SK-N-DZ (cell line): ENCODE results near the gene PARVA.

Experiments used
- DNase-seq: peaks from one replicate; pipeline ENCODE4 v3.0.0-alpha.2; 2015; ENCODE audit warnings: low spot score

PARVA gene

DNA sequence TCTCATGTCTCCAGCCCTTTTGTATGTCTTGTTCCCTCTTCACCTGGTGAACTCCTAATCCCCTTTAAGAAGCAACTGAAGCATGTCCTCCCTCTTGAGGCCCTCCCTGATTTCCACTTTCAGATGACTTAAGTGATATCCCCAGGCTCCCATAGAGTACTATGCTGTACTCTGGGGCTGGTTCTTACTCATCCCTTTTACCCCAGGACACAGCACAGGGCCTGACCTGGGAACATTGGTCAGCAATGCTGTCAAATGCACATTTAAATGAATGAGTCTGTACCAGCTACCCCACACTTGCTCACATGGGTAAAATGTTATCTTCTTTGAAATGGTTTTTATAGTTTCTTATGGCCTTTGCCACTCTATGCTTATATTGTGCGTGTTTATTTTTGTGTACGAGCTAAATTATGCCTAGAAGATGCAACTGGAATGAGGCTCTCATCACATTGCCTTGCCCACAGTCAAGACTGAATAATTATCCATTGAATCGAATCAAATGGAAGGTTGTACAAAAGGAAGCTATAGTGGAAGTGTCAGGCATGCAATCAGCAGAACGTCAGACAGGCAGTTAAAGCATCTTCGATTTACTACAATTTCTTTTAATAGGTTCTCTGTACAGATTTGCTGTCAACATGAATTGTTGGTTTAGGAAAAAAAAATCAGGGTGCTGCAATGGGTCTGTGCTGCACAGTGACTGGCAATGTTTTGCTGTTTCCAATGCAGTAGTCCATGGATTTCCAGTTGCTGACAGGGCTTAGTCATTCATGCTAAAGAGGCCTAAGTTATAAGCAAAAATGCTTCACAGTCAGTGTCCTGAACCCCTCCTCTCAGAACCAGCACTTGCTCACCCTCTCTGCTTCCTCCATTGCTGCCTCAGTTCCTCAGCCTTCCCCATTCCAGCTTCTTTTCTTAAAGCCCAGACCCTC, 79.5 kb downstream of the PARVA start:
- no peak for DNase-seq

DNA sequence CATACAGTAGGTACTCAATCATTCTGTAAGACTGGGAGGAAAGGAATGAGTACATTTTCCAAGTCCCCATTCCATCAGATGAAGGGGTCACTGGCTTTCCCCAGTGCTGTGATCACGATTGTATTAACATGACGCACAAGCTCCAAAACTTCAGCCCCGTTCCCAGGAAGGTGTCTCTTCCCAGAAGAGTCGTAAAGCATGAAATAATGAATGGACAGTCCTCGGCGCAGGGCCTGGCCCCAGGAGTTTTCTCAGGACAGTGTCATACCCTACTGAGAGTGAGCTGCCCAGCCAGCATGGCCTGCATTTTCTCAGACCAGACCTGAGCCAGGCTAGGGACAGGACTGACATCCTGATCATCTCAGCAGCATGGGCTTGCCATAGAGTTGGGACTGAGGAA, 80.7 kb downstream of the PARVA start:
- DNase-seq = no peak

DNA sequence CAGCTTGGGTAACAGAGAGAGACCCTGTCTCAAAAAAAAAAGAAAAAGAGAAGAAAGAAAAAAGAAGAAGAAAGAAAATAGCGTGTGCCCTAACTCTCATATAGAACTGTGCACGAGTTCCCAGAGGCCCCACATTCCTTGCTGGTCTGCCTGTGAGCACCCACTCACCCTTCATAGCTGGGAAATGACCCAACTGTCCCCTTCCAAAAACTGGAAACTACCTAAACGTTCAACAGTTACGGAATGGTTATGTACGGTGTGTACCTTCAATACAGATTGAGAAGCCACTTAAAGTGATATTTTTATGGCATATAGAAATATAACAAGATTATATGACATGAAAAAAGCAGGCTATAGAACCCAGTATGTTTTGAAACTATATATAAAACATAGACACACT, 82.0 kb downstream of the PARVA start:
- no peak for DNase-seq

DNA sequence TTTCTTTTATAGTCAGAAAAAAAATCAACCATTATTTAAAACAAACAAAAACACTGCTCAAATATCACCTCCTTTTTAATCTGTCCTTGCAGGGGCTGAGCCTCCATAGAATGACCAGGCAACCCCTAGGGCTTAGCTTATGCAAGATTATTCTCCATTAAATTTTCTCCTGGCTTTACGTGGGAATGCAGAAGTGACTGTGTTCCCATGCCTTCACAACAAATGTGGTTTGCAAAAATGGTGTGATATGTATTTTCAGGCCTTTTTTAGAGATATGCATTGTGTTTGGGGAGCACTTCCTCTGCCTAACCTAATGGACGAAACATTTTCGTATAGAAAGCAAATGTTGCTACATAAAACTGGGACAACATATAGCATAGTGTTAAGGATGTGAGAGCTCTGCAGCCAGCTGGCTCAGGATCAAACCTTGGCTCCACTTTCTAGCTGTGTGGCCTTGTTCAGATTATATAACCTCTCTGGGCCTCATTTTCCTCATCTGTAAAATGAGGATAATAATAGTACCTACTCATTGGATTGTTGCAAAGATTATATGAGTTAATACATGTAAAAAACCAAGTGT, 82.6 kb downstream of the PARVA start:
- no peak for DNase-seq

DNA sequence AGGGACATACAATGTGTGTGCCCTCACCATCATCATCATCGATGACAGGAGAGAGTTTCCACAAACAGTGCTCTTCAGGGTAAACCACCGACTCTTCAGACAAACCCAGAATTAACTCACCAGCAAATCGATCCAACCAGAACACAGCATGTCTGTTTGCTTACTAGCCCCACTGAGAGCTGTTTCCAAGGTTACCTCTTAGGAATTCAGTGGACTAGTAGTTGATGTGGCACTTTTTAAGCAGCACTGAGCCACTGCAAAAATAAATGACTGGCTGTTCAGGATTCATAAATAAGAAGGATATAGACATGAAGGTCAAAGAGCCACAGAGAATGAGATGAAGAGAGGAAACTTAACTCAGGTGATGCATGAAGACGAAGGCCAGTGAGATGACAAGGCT, 83.1 kb downstream of the PARVA start:
- DNase-seq = no peak

DNA sequence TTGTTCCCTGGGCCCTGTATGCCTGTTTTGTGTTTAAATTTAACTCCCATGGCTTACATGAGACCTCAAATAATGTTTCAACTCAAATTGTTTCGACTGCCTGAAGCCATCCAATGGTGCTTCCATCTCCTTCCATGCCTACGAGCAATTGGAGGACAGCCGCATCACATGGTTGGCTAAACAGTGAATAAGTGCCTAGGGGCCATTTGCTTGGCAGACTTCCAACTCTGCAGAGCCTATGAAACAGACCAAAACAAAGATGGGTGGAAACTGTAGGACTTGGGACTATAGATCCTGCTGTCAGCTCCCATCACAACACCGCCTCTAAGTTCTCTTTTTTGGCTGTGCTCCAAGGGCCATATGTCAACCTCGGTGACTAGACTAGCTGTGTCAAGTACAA, 84.1 kb downstream of the PARVA start:
- no peak for DNase-seq

DNA sequence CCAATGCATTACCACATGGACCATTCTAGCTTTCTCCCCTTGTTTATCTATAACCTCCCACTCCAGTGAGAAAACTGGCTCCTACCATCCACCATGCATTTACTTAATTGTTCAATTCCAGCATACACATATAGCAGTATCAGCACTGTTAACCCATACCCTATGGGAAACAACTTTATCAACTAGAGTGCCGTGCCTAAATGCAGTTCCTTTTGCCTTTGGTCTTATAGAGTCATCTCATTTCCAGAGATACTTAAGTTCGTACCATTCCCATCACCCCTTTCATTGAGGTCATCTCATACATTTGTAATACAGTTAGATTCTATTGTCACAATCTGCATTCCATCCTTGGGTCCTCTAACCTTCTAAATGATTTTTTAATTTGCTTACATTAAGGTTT, 86.9 kb downstream of the PARVA start:
- no peak for DNase-seq

DNA sequence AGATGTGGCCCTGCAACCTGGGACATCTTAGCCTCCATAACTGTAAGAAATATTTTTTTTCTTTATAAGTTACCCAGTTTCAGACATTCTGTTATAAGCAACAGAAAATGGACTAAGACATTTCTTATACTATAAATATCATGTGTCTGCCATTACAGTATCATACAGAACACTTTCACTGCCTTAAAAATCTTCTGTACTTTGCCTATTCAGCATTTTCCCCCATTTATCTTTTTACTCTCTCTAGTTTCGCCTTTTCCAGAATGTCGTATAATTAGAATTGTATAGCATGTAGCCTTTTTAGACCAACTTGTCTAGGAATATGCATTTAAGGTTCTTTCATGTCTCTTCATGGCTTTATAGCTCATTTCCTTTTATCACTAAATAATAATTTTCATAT, 88.0 kb downstream of the PARVA start:
- no peak for DNase-seq

DNA sequence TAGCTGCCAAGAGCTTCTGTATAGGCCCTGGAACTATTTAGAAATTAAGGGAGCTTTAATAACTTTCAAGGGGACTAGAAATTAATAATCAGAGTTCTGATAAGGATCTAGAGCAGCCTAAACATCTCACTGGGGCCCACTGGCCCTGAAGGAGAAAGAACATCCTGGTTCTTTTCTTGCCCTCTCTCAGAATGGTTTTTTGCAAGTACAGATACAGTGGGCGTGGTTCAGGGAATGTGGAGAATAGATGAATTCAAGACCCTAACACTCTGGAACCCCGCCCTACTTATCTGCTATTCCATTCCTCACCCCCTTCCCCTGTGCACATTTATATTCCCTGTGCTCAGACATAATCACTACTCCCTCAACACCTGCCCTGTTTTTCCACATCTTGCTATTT, 90.2 kb downstream of the PARVA start:
- no peak for DNase-seq

DNA sequence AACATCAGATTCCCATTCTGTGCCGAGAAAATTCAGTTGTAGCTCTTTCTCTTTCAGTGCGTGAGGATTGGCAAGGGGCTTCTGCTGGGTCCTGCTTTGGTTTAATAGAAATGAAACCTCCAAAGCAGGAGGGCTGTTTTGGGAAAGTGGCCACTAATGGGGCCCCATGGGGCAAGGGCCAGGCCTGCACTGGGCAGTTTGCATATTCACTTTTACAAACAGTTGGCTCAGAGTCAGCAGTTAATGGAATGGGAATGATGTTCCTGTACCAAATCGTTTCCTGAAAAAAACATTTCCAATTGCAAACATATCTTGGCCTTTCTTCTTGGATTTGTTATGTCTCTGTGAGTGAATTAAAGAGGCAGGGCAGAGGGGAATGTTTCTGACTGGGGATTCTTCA, 92.1 kb downstream of the PARVA start:
- DNase-seq = no peak

DNA sequence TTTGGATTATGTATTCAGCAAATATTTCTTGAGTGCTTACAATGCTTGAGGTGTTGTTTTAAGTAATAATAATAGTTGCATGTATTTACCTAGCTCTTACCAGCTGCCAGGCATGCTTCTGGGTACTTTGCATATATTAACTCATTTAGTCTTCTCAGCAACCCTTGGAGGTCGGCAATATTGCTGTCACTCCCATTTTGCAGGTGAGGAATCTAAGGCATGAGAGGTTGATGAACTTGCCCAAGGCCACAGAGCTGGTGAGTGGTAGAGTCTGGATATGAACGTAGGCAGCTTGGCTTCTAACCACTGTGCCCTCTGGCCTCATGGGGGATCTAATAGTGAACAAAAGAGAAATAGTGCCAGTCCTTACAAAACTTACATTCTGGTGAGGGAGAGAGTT, 92.9 kb downstream of the PARVA start:
- no peak for DNase-seq

DNA sequence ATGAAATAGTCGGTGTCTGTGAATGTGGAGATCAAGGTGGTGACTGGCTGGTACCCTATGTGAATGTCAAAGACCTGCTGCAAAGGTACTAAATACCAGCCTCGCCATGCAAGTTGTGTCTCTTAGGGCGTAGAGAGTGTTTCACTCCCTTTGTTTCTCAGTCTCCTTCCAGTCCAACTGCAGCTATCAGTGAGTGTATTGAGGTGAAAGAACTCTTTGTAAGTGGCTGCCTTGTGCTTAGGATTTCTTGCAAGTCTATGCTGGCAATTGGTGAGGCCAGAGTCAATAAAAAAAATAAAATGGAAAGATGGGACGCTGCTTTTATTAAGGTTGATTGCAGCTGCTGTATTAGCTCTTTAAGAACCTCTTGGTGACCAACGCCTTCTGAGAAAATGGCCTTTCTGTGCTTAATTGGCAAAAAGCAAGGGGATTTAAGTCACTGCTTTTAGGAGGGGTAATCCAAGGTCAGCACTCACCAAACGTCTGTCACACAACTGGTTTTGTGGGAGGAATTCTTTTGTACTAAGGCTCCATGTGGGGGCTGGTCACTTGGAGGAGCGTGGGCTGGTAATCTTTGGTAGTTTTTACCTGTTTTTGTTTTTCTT, 95.1 kb downstream of the PARVA start:
- no peak for DNase-seq

DNA sequence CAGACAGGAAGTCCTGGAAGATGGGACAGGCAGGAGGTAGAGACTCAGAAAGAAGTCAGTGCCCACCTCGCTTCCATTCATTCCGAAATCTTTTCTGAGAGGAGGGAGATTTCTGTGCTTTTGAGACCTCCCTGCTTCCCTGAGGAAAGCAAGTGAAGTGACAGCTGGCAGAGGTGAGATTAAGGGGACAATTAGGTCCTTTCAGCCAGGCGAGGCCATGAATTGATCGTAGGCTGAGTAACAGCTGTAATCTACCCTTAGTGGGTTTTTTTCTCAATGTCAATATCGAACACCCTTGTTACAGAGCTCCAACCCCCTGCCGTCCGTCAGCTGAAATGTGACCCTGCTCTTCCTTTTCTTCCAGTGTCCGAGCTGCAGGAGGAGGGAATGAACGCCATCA, 96.0 kb downstream of the PARVA start:
- DNase-seq = no peak

DNA sequence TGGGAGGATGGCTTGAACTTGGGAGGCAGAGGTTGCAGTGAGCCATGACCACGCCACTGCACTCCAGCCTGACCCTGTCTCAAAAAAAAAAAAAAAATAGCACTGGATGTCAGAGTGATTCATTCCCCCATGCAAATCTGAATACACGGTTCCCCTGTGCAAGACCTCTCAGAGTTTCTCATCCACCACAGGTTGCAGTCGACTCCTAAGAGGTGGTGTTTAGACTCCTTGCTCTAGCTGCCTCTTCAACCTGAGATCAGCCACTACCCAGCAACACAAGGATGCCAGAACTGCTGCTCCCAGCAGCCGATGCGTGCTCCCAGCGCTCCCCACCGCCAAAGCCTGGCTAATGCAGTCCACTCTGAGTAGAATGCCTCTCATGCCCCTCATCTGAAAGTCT, 97.5 kb downstream of the PARVA start:
- DNase-seq = no peak

DNA sequence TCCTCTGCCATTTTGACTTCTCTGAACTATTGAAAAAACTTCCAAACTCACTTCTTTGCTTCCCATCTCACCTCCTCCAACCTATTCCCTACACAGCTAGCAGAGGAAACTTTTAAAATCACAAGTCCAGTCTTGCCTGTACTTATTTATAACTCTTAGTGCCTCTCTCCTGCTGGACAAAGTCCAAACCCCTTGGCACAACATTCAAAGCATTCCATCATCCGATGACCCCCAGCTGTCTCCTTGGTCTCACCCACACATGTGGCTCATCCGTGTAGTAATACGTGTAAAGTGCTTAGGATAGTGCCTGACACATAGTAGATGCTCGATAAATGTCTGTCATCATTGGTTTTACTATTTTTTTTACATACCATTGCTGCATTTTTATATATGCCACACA, 101.4 kb downstream of the PARVA start:
- no peak for DNase-seq

DNA sequence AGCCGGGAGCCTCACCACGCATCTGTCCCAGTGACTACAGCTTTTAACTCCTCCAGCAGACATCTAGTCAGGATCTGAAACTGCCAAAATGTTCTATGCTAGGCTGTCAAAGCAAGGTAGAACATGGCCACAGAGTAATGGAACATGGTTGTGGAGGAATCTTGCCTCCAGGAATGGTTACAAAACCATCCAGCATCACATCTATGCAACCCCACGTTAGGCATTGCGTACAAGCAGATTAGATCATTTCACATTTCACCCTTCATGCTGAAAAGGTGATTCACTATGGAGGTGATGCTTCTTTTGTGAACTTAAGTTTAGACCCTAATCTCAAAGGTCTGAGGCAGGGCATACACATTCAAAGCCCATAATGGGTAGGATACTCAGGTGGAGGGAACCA, 103.0 kb downstream of the PARVA start:
- DNase-seq = no peak

DNA sequence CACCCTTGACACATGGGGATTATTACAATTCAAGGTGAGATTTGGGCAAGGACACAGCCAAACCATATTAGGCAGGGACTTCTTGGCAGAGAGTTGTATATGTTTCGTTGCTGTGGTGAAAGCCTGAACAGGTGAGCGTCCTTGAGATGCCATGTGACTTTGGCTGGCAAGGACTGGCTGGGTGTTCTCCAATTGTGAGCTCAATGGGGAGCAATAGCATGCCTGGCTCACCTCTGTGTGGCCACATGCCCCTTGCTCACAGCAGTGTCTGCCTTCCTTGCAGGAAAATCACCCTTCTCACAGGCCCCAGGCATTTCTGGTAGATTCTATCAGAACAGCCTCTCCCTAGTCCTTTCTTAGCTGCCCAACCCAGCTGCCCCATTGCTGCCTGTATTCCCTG, 105.5 kb downstream of the PARVA start:
- no peak for DNase-seq

DNA sequence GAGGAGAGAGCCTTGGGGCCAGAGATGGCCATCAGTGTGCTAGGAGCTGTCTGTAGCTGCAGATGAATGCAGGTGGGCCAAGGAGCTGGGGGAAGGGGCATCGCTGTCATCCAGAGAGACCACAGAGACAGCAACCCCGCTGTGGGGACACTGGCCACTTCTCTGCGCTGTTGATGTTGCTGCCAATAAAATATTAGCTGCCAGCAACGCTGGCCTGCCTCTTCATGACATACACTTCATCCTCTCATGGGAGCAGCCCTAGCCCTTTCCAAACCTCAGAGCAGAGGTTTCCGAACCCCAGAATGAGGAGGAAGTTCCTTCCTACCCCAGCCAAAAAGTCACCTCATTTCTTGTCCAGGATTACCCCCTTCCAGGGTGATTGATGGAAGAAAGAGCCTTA, 106.2 kb downstream of the PARVA start:
- no peak for DNase-seq

DNA sequence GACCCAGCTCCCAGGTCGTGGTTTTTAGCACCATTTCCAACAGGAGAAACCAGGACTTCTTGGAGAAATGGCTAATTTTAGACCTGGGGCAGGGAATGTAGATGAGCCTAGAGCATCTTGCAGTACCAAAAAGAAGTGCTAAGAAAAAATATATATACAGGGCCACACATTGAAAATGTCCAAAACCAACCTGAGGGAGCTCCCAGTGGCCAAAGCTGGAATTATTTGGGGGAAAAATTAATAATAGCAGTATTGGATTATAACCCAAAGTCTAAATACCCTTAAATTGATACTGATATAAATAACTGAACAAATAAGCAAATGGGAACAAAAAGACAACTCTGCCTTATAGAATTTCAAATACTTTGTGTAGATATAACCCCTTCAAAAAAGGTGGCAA, 108.0 kb downstream of the PARVA start:
- no peak for DNase-seq

DNA sequence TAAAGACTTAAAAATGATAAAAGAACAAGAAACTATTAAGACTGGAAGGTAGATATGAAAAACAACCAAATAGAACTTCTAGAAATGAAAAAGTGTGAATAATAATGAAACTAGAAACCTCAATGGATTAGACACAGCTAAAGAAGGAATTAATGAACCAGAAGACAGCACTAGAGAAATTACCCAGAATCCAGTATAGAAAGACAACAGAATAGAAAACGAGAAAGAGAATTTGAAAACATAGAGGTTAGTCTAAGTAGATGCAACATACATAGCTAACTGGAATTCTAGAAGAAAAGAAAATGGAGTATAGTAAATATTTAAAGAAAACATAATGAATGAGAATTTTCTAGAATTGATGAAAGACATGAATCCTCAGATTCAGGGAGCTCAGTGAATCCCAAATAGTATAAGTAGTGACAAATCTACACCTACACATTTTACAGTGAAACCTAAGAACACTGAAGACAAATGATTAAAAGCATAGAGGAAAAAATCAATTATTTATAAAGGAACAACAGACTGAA, 111.9 kb downstream of the PARVA start:
- no peak for DNase-seq

DNA sequence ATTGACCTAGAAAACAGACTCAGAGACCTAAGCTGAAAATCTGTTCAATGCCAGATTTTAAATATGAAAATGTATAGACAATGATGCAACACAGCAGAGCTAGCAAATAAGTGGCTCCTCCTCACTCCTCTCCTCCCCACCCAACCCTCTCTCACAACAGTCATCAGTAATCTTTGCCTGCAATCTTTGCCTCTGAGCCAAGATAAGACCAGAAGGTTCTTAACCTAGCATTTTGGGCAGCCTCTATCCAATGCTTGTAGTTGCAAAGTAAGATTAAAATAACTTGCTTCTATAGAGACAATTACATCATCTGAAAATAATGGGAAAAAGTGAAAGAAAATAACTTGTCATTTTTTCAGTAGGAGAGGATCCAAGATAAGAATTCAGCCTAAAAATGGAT, 117.3 kb downstream of the PARVA start:
- DNase-seq = no peak

DNA sequence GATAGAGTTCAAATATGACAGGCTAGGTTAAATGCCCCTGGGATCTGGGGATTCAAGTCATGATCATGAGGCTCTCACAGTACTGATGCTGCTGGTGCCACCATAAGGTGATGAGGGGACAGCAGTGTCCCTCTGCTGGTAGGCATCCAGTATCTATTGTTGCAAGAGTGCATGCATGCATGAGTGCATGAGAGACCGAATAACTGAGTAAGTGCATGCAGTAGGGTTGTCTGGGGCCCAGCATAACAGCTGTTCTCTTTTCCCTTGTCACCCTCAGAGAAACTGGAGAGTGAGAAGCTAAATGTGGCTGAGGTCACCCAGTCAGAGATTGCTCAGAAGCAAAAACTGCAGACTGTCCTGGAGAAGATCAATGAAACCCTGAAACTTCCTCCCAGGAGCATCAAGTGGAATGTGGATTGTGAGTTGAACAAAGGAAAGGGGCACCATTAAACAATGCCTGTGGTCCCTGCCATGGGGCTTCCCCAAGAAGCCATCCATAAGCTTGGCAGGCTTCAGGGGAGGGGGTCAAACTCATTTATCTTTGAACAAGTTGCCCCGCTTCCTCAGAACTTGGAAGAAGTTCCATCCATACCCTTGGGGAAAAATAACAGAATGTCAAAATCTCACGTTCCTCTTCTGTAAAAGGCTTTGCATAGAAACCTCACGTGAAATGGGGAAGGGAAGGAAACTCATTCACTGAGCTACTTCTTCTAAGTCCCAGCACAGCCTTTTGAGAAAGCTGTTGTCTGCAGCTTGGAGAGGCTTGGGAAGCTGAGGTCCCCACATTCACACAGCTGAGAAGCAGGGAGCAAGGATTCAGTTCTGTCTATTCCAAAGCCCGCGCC, 119.0 kb downstream of the PARVA start:
- peak; percentile 49 for DNase-seq
